Right atrium auricular region (tissue), 2 donors: ENCODE data around the gene TSPAN18. TPM values are rescaled to one million over a fixed set of nuclear protein-coding genes. Genes with fewer than 3 reads are reported as not detected.

Experiments
- DNase-seq: peaks from one replicate; pipeline ENCODE4 v3.0.0-alpha.2; 2019; ENCODE audit warnings: low spot score
- H3K27ac ChIP-seq, 2 donors: fragments of 200-600 bp; sonication (generic); 1 replicate in 1 of 2; 2 replicates in 1 of 2; pipeline ENCODE4 v1.5.1; 2016 to 2019
- H3K27me3 ChIP-seq, 2 donors: fragments of 200-600 bp; sonication (generic); one replicate each; pipeline versions ENCODE4 v1.5.1 to v1.6.0; 2017 to 2019
- H3K36me3 ChIP-seq: fragments of 200-600 bp; sonication (generic); one replicate; pipeline ENCODE4 v1.5.1; 2016
- H3K4me1 ChIP-seq, 2 donors: fragments of 200-600 bp; sonication (generic); one replicate each; pipeline versions ENCODE4 v1.5.1 to v1.6.0; 2017 to 2019
- H3K4me3 ChIP-seq, 2 donors: fragments of 200-600 bp; sonication (generic); 1 replicate in 1 of 2; 2 replicates in 1 of 2; pipeline ENCODE4 v1.5.1; 2017 to 2019; ENCODE audit warnings: mild to moderate bottlenecking in 1 of 2, moderate library complexity in 1 of 2
- H3K9me3 ChIP-seq, 2 donors: fragments of 200-600 bp; sonication (generic); one replicate each; pipeline ENCODE4 v1.5.1; 2019
- CTCF ChIP-seq, 2 donors: fragments of 200-600 bp; sonication (generic); IDR thresholded peaks; one replicate each; pipeline ENCODE4 v1.5.1; 2019; ENCODE audit warnings: antibody characterized with exemption in 2 of 2
- total RNA-seq, 2 donors: library from RNA; depleted of rRNA; stranded (reverse); fragments of >200 nt; gene quantifications; one replicate each; pipeline ENCODE4 v1.1.0, GENCODE V29; 2016

The TSPAN18 gene
- total RNA-seq, 2 donors from 2014 or later = 76.3 to 79.3 TPM

- Histone ChIP-seq H3K27ac (no peak overlapping the region), H3K36me3 (no peaks in the 10 kb centered on the region), H3K27me3 (no peaks in the 10 kb centered on the region), H3K4me3 (no peak overlapping the region), H3K9me3 (no peaks in the 10 kb centered on the region), H3K4me1 (peaks cover 0 to 10% of the 10 kb centered on the region in 2 donors)
- TF ChIP-seq CTCF (IDR thresholded peaks at IDR 0.05) = no peak
- no peak for DNase-seq
These were observed 233.6 kb downstream of the TSPAN18 start for GRCh38 chr11:44960200-44960845.

GRCh38 chr11:44962464-44962863, 235.7 kb downstream of the TSPAN18 start:
- H3K9me3 ChIP-seq = no peaks in the 10 kb centered on the region
- H3K27ac ChIP-seq = no peak overlapping the region
- TF ChIP-seq CTCF (IDR thresholded peaks at IDR 0.05) = no peak
- H3K27me3 ChIP-seq = no peaks in the 10 kb centered on the region
- no peak for DNase-seq
- no peaks in the 10 kb centered on the region for H3K36me3 ChIP-seq
- no peaks in the 10 kb centered on the region for H3K4me1 ChIP-seq
- H3K4me3 ChIP-seq = no peak overlapping the region

GRCh38 chr11:44963136-44963535, 236.4 kb downstream of the TSPAN18 start:
- no peak for DNase-seq
- no peaks in the 10 kb centered on the region for H3K27me3 ChIP-seq
- H3K4me3 ChIP-seq = no peak overlapping the region
- TF ChIP-seq CTCF (IDR thresholded peaks at IDR 0.05) = no peak
- H3K27ac ChIP-seq = no peak overlapping the region
- H3K36me3 ChIP-seq = no peaks in the 10 kb centered on the region
- no peaks in the 10 kb centered on the region for H3K9me3 ChIP-seq
- H3K4me1 ChIP-seq = no peaks in the 10 kb centered on the region

- H3K4me1 ChIP-seq = no peaks in the 10 kb centered on the region
- no peak overlapping the region for H3K4me3 ChIP-seq
- no peaks in the 10 kb centered on the region for H3K9me3 ChIP-seq
- no peak overlapping the region for H3K27ac ChIP-seq
- no peaks in the 10 kb centered on the region for H3K27me3 ChIP-seq
- TF ChIP-seq CTCF (IDR thresholded peaks at IDR 0.05) = no peak
- H3K36me3 ChIP-seq = no peaks in the 10 kb centered on the region
- DNase-seq = no peak
These were observed 237.2 kb downstream of the TSPAN18 start for GRCh38 chr11:44963948-44964347.

GRCh38 chr11:44964526-44965209, 237.9 kb downstream of the TSPAN18 start:
- no peak overlapping the region for H3K4me3 ChIP-seq
- no peak for DNase-seq
- no peaks in the 10 kb centered on the region for H3K36me3 ChIP-seq
- no peaks in the 10 kb centered on the region for H3K9me3 ChIP-seq
- H3K27me3 ChIP-seq = no peaks in the 10 kb centered on the region
- H3K27ac ChIP-seq = no peak overlapping the region
- H3K4me1 ChIP-seq = no peaks in the 10 kb centered on the region
- TF ChIP-seq CTCF (IDR thresholded peaks at IDR 0.05) = no peak
